H1 (cell line): Measurements from ENCODE around the gene PPIG. TPM values are rescaled to one million over a fixed set of nuclear protein-coding genes. Genes with fewer than 3 reads are reported as not detected.

Source experiments
- CTCF ChIA-PET: fragments of 300-600 bp; sonication (Branson Sonifier 250); formaldehyde crosslinking; loops from one replicate; lab custom pipeline; 2021; ENCODE audit not compliant: partially characterized antibody; lab: Charles Lee
- POLR2A ChIA-PET: fragments of 300-600 bp; sonication (Branson Sonifier 250); formaldehyde crosslinking; loops from one replicate; lab custom pipeline; 2021; ENCODE audit warnings: inconsistent platforms; ENCODE audit not compliant: partially characterized antibody; lab: Charles Lee
- DNase-seq, 2 experiments: peaks; one replicate each; pipeline versions ENCODE4 v3.0.0 to v3.0.0-alpha.2; 2010 to 2022; ENCODE audit warnings: low spot score in 2 of 2, low read depth in 1 of 2, mixed read lengths in 1 of 2
- FAIRE-seq: peaks from 2 replicates; lab custom pipeline; 2011; peaks lifted over from hg19 to GRCh38; lab: Jason Lieb, UNC
- H2AFZ ChIP-seq: 2 replicates; pipeline ENCODE4 v1.8.1; 2012; ENCODE audit warnings: low read length, inconsistent platforms
- H2AK5ac ChIP-seq: 2 replicates; pipeline ENCODE4 v1.6.1; 2013; ENCODE audit warnings: low read depth, low read length
- H2BK120ac ChIP-seq: replicated peaks from 2 replicates; pipeline ENCODE3; 2013; ENCODE audit warnings: low read depth, low read length, inconsistent platforms
- H2BK12ac ChIP-seq: 2 replicates; pipeline ENCODE4 v1.6.1; 2013; ENCODE audit warnings: low read depth, low read length
- H2BK15ac ChIP-seq: 2 replicates; pipeline ENCODE4 v1.6.1; 2013; ENCODE audit warnings: low read length
- H2BK20ac ChIP-seq: 2 replicates; pipeline ENCODE4 v1.6.1; 2013; ENCODE audit warnings: low read length
- H2BK5ac ChIP-seq: 2 replicates; pipeline ENCODE4 v1.6.1; 2013; ENCODE audit warnings: low read depth, low read length
- H3K14ac ChIP-seq: 2 replicates; pipeline ENCODE4 v1.6.1; 2013; ENCODE audit warnings: inconsistent platforms; ENCODE audit not compliant: insufficient read length
- H3K18ac ChIP-seq: 2 replicates; pipeline ENCODE4 v1.6.1; 2013; ENCODE audit warnings: low read length; ENCODE audit errors: extremely low read depth
- H3K23ac ChIP-seq: 2 replicates; pipeline ENCODE4 v1.6.1; 2013; ENCODE audit warnings: inconsistent platforms; ENCODE audit not compliant: insufficient read length
- H3K23me2 ChIP-seq: 2 replicates; pipeline ENCODE4 v1.6.1; 2013; ENCODE audit warnings: low read depth, low read length
- H3K27ac ChIP-seq: 2 replicates; pipeline ENCODE4 v1.6.1; 2011; ENCODE audit warnings: low read depth, low read length, inconsistent platforms
- H3K27me3 ChIP-seq, 4 experiments: replicated peaks in 1 of 4; 1 replicate in 1 of 4; 2 replicates in 3 of 4; pipeline versions ENCODE4 v1.6.1 to v1.8.1; 2011 to 2013; ENCODE audit warnings: low read length in 3 of 4, mild to moderate bottlenecking in 3 of 4, inconsistent platforms in 2 of 4, mixed read lengths in 2 of 4, moderate library complexity in 1 of 4; ENCODE audit not compliant: control insufficient read depth in 3 of 4, insufficient read depth in 3 of 4; ENCODE audit errors: extremely low read depth in 1 of 4
- H3K36me3 ChIP-seq, 4 experiments: 2 replicates each; pipeline versions ENCODE4 v1.6.1 to v1.8.1; 2011 to 2013; ENCODE audit warnings: mild to moderate bottlenecking in 4 of 4, low read length in 3 of 4, moderate library complexity in 2 of 4, control low read depth in 1 of 4, inconsistent platforms in 1 of 4; ENCODE audit not compliant: insufficient read depth in 4 of 4, control insufficient read depth in 2 of 4
- H3K4ac ChIP-seq: replicated peaks from 2 replicates; pipeline ENCODE3; 2013; ENCODE audit warnings: low read length, low read depth, mixed read lengths, inconsistent platforms; ENCODE audit not compliant: insufficient read length
- H3K4me1 ChIP-seq, 4 experiments: replicated peaks in 1 of 4; 1 replicate in 1 of 4; 2 replicates in 3 of 4; pipeline versions ENCODE4 v1.6.1 to v1.8.1; 2011 to 2013; ENCODE audit warnings: low read length in 3 of 4, inconsistent platforms in 2 of 4, mixed read lengths in 1 of 4; ENCODE audit not compliant: insufficient read depth in 4 of 4, control insufficient read depth in 3 of 4
- H3K4me2 ChIP-seq, 2 experiments: 2 replicates each; pipeline versions ENCODE4 v1.6.1 to v1.8.1; 2011 to 2013; ENCODE audit warnings: low read depth in 2 of 2, low read length in 2 of 2, control low read depth in 1 of 2, inconsistent platforms in 1 of 2, mild to moderate bottlenecking in 1 of 2; ENCODE audit not compliant: insufficient read depth in 1 of 2
- H3K4me3 ChIP-seq, 4 experiments: fragments of 200-600, 300-600 bp in 1 of 4; sonication (generic), shearing (Covaris generic), sonication (Bioruptor Twin) in 1 of 4; 2 replicates each; pipeline versions ENCODE4 v1.5.1 to v1.8.1; 2011 to 2016; ENCODE audit warnings: low read length in 4 of 4, low read depth in 3 of 4, control low read depth in 2 of 4, inconsistent platforms in 2 of 4, mild to moderate bottlenecking in 2 of 4, mixed read lengths in 1 of 4, moderate library complexity in 1 of 4; ENCODE audit not compliant: insufficient read depth in 2 of 4; ENCODE audit errors: extremely low read depth in 1 of 4
- H3K56ac ChIP-seq: replicated peaks from 2 replicates; pipeline ENCODE3; 2013; ENCODE audit warnings: low read depth, mild to moderate bottlenecking, mixed read lengths, low read length, inconsistent platforms; ENCODE audit not compliant: insufficient read length
- H3K79me1 ChIP-seq: 2 replicates; pipeline ENCODE4 v1.6.1; 2013; ENCODE audit warnings: low read depth, low read length, control low read depth
- H3K79me2 ChIP-seq, 2 experiments: 2 replicates each; pipeline versions ENCODE4 v1.6.1 to v1.8.1; 2012 to 2013; ENCODE audit warnings: low read length in 2 of 2, mild to moderate bottlenecking in 2 of 2, inconsistent platforms in 1 of 2; ENCODE audit not compliant: insufficient read depth in 2 of 2, control insufficient read depth in 1 of 2
- H3K9ac ChIP-seq, 4 experiments: replicated peaks in 1 of 4; 1 replicate in 1 of 4; 2 replicates in 3 of 4; pipeline versions ENCODE4 v1.6.1 to v1.8.1; 2011 to 2013; ENCODE audit warnings: low read depth in 3 of 4, low read length in 3 of 4, control low read depth in 2 of 4, mild to moderate bottlenecking in 2 of 4, moderate library complexity in 2 of 4, inconsistent platforms in 1 of 4; ENCODE audit errors: extremely low read depth in 1 of 4
- H3K9me3 ChIP-seq, 2 experiments: 2 replicates each; pipeline versions ENCODE4 v1.6.1 to v1.8.1; 2012 to 2013; ENCODE audit warnings: mild to moderate bottlenecking in 2 of 2, moderate library complexity in 2 of 2, control low read depth in 1 of 2, inconsistent platforms in 1 of 2, low read depth in 1 of 2, low read length in 1 of 2, mixed read lengths in 1 of 2; ENCODE audit not compliant: insufficient read depth in 2 of 2
- H4K20me1 ChIP-seq, 2 experiments: replicated peaks in 1 of 2; 2 replicates each; pipeline versions ENCODE3 to v1.8.1; 2011 to 2013; ENCODE audit warnings: inconsistent platforms in 2 of 2, low read length in 2 of 2, mild to moderate bottlenecking in 1 of 2; ENCODE audit not compliant: insufficient read depth in 2 of 2, control insufficient read depth in 1 of 2
- H4K5ac ChIP-seq: 2 replicates; pipeline ENCODE4 v1.6.1; 2013; ENCODE audit warnings: low read length, low read depth, mixed read lengths, inconsistent platforms; ENCODE audit not compliant: insufficient read length
- H4K8ac ChIP-seq: 2 replicates; pipeline ENCODE4 v1.8.0; 2013; ENCODE audit warnings: mild to moderate bottlenecking, moderate library complexity, low read length, inconsistent platforms; ENCODE audit not compliant: insufficient read depth; ENCODE audit errors: extremely low read depth
- H4K91ac ChIP-seq: replicated peaks from 2 replicates; pipeline ENCODE3; 2013; ENCODE audit warnings: low read length, mixed read lengths, inconsistent platforms; ENCODE audit not compliant: insufficient read length
- CBX5 ChIP-seq: fragments of 300-800, 300-1000 bp; sonication (generic); IDR thresholded peaks from 2 replicates; pipeline ENCODE4 v1.7.1; 2016; ENCODE audit warnings: antibody characterized with exemption, low read length, low read depth
- WGBS, 2 experiments: shearing (Covaris generic) in 1 of 2; methylation state at CpG; one replicate each; pipeline versions ENCODE4 v1.1.6 to v1.1.7; 2013 to 2015; ENCODE audit warnings: low lambda C conversion rate in 2 of 2, mixed read lengths in 2 of 2, inconsistent platforms in 1 of 2, low coverage in 1 of 2, missing lambda C conversion rate in 1 of 2; ENCODE audit not compliant: insufficient replicate concordance in 2 of 2, insufficient coverage in 1 of 2, insufficient read length in 1 of 2; ENCODE audit errors: extremely low coverage in 1 of 2, missing lambda C conversion rate in 1 of 2; 5-methylcytosine and 5-hydroxymethylcytosine counted together
- polyA plus RNA-seq, 7 experiments: library from polyadenylated mRNA; depleted of rRNA in 3 of 7; stranded (reverse) in 5 of 7; unstranded in 2 of 7; fragments of >200 nt in 5 of 7; fragments of 200-250 nt in 2 of 7; gene quantifications; 1 replicate in 5 of 7; 2 replicates in 1 of 7; 4 replicates in 1 of 7; pipeline versions ENCODE4 v1.2.1 to v1.2.3, GENCODE V29; 2011 to 2013; ENCODE audit warnings: missing spikeins in 2 of 7, mixed read lengths in 2 of 7
- total RNA-seq: library from RNA; stranded (reverse); fragmentation: NEBNext Ultra II Directional; extraction: Animal tissue kit (Norgen Biotek cat#: 25700); gene quantifications from 2 replicates; pipeline ENCODE4 v1.2.1, GENCODE V29; 2021

PPIG gene
- total and polyA plus RNA-seq, 2 of the 8 experiments (the other 6 are each of a cell fraction or from before 2014, with no cell fraction given) = 14.7 to 71.0 TPM

- TF ChIP-seq CBX5 = no peak
- H3K14ac ChIP-seq = no peak overlapping the region
- H3K4me2 ChIP-seq = no peak overlapping the region
- H3K9ac ChIP-seq = no peak overlapping the region; a peak in 1 of 7 replicates
- H4K91ac ChIP-seq = no peak overlapping the region
- H3K4me1 ChIP-seq = peaks cover 0 to 5% (median under 1%) of the 10 kb centered on the region in 4 experiments; a peak in 2 of 7 replicates
- peak; percentile 52 for FAIRE-seq
- H4K20me1 ChIP-seq = no peaks in the 10 kb centered on the region
- POLR2A ChIA-PET = interaction anchor here (1.7 kb wide), 1 partner anchor 11 kb away, joined by 5 read pairs; the partner anchor contains the start of genes CFAP210 and PHOSPHO2
- H3K4ac ChIP-seq = no peak overlapping the region
- peaks cover 0 to 2% of the 10 kb centered on the region in 2 experiments; a peak in 1 of 4 replicates for H3K9me3 ChIP-seq
- no peaks in the 10 kb centered on the region for H3K79me2 ChIP-seq
- H4K5ac ChIP-seq = no peak overlapping the region
- H3K18ac ChIP-seq = no peak overlapping the region
- no peak overlapping the region for H3K4me3 ChIP-seq
- no peak overlapping the region for H3K56ac ChIP-seq
- CTCF ChIA-PET = interaction anchor here (0.8 to 1.1 kb wide), 2 partner anchors 9 to 43 kb away, joined by 3 read pairs; no protein-coding TSS in a partner anchor
- H3K27ac ChIP-seq = no peak overlapping the region
- no peak overlapping the region for H4K8ac ChIP-seq
- WGBS, 2 experiments = 73% methylated on average over 3 of the region's 3 CpGs; no CpG with 5 or more reads in 1 of the 2 experiments
- H2AFZ ChIP-seq = no peak overlapping the region
- H3K27me3 ChIP-seq = no peaks in the 10 kb centered on the region; a peak in 1 of 7 replicates
- no peak overlapping the region for H2AK5ac ChIP-seq
- H2BK5ac ChIP-seq = no peak overlapping the region
- H2BK120ac ChIP-seq = no peak overlapping the region
- DNase-seq = no peak
- no peak overlapping the region for H3K23ac ChIP-seq
- no peaks in the 10 kb centered on the region for H3K36me3 ChIP-seq
- H2BK12ac ChIP-seq = no peak overlapping the region
- no peak overlapping the region for H2BK15ac ChIP-seq
- H2BK20ac ChIP-seq = no peak overlapping the region
- H3K79me1 ChIP-seq = no peaks in the 10 kb centered on the region
- H3K23me2 ChIP-seq = no peaks in the 10 kb centered on the region
Observed at GRCh38 chr2:169683054-169683424, 98.9 kb downstream of the PPIG start.
